GM21423 (cell line): ENCODE measurements around the gene TLK2.
"Not testable (repeated sequence)": the region's sequence is repeated elsewhere in the genome, so short reads cannot be mapped to it uniquely, and the experiment has no call there.

ENCODE experiments used
- ATAC-seq: cut with Tn5 transposase; IDR thresholded peaks from one replicate; pipeline ENCODE4 v1.9.1; 2021; ENCODE audit warnings: mild to moderate bottlenecking, moderate library complexity; ENCODE audit not compliant: unreplicated experiment

The TLK2 gene

GRCh38 chr17:62597920-62598319 lies 119.3 kb downstream of the TLK2 start:
- no peak for ATAC-seq

DNA sequence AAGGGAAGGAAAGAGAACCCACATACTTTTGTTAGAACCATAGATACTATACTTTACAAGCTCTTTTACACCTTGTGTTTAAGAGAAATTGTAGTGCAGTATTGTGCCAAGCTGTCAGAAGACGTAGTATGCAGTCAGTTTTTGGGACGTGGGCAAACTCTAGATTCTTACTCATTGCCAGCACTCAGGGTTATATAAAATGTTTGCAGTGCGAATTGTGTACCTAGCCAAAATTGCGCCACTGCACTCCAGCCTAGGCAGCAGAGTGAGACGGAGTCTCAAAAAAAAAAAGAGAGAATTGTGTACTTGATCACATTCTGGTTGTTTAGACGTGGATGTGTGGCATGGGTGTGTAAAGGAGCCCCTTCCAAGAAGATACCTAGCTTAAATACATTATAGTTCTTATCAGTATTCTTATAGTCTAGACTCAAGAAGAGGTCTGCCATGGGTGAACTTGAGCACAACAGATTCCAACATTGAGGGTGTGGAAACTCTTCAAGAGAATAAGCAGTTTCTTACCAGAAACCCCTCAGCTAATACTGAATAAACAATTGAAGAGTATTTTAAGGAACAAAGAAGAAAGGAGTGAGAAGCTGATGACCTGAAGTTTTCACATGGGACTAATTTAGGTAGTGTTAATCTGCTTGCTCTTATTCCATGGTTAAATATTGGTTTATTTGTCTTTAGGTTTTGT lies 121.5 kb downstream of the TLK2 start:
- no peak for ATAC-seq

DNA sequence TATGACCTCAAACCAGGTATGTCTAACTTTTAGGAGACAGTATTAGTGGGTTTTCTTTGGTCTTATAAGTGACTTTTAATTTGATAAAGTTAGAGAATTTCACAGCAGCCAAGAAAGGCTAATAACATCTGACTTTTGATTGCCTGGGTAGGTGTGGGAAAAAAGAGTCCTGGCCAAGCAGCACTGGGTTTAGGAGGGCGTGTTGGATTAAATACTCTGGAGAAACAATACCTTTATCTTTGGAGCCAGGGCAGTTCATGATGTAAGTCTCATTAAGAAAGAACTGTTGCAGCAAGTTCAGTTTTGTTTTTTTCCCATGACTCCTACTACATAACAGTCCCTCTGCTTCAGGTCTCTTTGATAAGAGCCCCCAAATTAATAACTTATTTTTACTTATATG lies 122.2 kb downstream of the TLK2 start:
- ATAC-seq = no peak

- ATAC-seq = no peak
Observed at GRCh38 chr17:62601471-62601870, 122.8 kb downstream of the TLK2 start.

- not testable (repeated sequence) for ATAC-seq
Observed at GRCh38 chr17:62603783-62604182, 125.2 kb downstream of the TLK2 start.

DNA sequence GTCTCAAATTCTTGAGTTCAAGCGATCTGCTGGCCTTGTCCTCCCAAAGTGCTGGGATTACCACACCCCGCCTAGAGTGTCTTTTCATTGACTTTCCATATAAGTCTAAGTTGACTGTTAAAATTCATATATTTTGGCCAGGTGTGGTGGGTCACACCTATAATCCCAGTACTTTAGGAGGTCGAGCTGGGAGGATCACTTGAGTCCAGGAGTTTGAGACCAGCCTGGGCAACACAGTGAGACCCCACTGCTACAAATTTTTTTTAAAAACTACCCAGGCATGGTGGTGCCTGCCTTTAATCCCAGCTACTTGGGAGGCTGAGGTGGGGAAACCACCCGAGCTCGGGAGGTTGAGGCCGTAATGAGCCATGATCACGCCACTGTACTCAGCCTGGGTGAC lies 127.0 kb downstream of the TLK2 start:
- ATAC-seq = no peak

GRCh38 chr17:62611292-62611691 lies 132.7 kb downstream of the TLK2 start:
- peak; percentile 77 for ATAC-seq

- ATAC-seq = peak; percentile 37
Observed at GRCh38 chr17:62611728-62612127, 133.1 kb downstream of the TLK2 start.

DNA sequence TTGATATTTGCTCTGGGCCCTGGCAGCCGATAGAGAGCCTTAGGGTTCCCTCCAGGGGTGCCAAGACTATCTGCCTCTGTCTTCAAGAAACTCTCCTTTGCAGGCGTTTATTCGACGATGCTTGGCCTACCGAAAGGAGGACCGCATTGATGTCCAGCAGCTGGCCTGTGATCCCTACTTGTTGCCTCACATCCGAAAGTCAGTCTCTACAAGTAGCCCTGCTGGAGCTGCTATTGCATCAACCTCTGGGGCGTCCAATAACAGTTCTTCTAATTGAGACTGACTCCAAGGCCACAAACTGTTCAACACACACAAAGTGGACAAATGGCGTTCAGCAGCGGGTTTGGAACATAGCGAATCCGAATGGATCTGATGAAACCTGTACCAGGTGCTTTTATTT lies 133.7 kb downstream of the TLK2 start:
- not testable (repeated sequence) for ATAC-seq

- not testable (repeated sequence) for ATAC-seq
Observed at GRCh38 chr17:62613095-62613494, 134.5 kb downstream of the TLK2 start.

GRCh38 chr17:62614142-62614541 lies 135.5 kb downstream of the TLK2 start:
- ATAC-seq = no peak

- ATAC-seq = no peak
Observed at GRCh38 chr17:62615503-62615902, 136.9 kb downstream of the TLK2 start.

DNA sequence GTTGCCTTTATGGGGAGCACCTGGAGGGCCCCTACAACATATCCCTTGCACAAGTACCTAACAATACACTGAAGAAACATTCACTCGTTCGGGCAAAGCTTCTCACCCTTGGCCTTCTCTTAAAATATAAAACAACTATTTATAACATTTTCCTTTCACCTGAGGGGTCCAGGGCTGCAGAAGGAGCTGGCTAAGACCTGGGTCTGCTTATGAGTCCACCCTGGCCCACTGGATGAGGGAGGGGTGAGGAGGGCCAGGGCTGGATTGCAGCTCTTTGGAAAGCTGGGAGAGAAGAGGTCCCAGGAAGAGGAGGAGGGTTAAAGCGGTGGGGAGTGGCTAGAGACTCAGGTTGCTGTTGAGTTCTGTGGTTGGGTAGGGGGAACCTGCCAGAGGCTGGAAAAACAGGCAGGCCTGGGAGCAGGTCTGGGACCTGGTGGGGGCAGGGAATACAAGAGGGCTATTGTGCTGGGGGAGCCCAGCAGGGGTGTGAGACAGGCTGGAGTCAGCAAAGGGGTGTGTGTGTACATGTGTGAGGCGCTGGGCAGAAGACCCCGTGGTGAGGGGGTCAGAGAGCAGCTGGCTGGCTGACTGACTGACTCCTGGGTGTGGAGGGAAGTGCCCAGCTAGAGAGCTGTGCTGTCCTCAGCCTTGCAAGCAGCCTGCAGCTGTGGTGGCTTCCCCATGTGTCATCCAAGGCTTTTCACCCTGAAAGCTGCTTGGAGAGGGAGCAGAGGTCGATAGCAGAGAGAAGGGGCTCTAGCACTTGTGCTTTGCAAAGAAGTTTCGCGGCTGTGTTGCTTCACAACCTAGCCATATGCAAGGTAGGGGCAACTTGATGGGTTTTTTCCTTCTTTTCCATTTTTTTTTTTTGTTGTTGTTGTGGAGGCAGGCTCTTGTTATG lies 138.6 kb downstream of the TLK2 start:
- ATAC-seq = no peak

DNA sequence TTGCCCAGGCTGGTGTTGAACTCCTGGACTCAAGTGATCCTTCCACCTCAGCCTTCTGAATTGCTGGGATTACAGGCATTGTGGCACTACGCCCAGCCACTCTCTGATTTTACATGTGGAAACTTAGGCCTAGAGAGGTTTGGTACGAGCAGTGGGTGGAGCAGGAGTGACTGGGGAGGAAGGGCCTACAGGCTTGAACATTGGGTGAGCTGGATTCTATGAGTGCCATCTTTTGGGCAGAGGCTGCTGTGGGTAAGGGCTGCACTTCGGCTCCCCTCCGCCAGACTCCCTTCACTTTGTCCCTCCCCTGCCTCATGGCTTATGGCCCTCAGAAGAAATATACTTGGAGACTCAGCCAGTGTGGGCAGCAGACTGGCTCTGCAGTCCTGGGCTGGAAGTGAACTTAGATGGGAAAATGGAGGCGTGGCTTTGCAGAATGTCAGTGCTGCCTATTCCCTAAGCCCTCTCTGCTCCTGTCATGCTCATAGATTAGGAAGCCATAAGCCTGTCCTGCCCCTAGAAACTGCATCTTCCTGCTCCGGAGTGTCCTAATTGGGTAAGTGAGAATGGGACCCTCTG lies 139.4 kb downstream of the TLK2 start:
- no peak for ATAC-seq

GRCh38 chr17:62618647-62619416 lies 140.2 kb downstream of the TLK2 start:
- ATAC-seq = no peak

DNA sequence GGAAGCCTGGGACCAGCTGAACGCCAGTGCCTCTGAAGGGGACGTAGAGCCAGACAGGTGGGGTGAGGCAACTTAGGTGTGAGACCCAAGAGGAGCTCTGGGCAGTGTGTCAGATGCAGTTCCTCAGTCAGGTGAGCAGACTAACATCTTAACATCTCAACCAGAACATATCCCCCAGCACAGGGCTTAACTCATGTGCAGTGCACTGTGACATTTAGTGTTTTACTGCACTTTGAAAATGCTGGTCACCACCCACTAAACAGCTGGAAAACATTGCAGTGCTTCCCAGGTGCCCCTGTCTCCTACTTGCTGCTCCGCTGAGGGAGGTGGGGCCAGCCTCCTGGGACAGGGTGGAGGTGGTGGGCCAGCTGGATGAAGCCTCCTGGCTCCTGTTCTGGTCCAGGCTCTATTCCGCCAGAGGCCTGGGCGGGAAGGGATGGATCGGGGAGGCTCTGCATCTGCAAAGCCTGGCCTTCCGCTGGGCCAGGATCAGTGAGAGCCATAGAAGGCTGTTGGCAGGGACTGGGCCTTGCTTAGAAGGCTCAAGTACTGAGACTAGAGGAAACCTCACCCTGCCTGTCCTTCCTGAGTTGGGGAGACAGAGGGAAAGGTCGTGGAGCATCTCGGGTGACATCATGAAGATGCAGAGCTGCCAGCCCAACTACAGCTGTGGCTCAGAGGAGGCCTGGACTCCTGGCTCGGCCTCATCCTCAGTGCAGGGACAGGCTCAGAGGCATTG lies 141.0 kb downstream of the TLK2 start:
- no peak for ATAC-seq

GRCh38 chr17:62621223-62621622 lies 142.6 kb downstream of the TLK2 start:
- no peak for ATAC-seq

- no peak for ATAC-seq
Observed at GRCh38 chr17:62625184-62625869, 146.7 kb downstream of the TLK2 start.

DNA sequence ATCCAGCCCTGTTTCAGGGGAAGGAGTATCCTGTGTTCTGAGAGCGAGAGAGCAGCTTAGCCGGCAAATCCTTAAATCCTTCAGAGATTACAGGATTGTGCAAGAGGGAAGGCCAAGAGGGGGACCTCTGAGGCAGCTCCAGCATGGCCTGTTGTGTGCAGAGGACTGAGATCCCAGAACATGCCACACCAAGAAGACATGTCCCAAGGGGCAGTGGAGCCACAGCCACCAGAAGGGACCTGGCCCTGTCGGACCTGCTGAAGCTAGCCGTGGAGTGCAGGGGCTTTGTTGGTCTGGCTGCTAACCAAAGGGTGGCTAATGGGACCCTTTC lies 147.2 kb downstream of the TLK2 start:
- no peak for ATAC-seq

GRCh38 chr17:62626719-62627218 lies 148.1 kb downstream of the TLK2 start:
- ATAC-seq = no peak
